SH-SY5Y (cell line): ENCODE data around the gene NRG4.

Experiments
- GATA2 ChIP-seq: IDR thresholded peaks from 2 replicates; pipeline ENCODE4 v1.6.1; 2011; ENCODE audit warnings: mild to moderate bottlenecking, low read depth, low read length
- GATA3 ChIP-seq: IDR thresholded peaks from 2 replicates; pipeline ENCODE4 v1.6.1; 2011; ENCODE audit warnings: low read depth, mild to moderate bottlenecking, low read length, moderate library complexity

GRCh38 chr15:75947092-75947491 lies 65.1 kb downstream of the NRG4 start:
- TF ChIP-seq GATA3 (no peak), GATA2 (no peak)
